Astrocyte of the spinal cord (primary cell): ENCODE measurements around the gene PHACTR3.

Experiments
- DNase-seq: peaks from one replicate; pipeline ENCODE4 v3.0.0; 2011; ENCODE audit warnings: low read depth, low spot score
- H3K4me3 ChIP-seq: 2 replicates; pipeline ENCODE4 v1.5.1; 2011; ENCODE audit warnings: low read depth, mild to moderate bottlenecking, low read length, moderate library complexity
- CTCF ChIP-seq: IDR thresholded peaks from 2 replicates; pipeline ENCODE4 v1.5.1; 2012; ENCODE audit warnings: low read depth, mild to moderate bottlenecking, low read length, inconsistent platforms
- in situ Hi-C: cut with HindIII; loops from 2 replicates; pipeline ENCODE4 v1.10.0; 2017; ENCODE audit warnings: low sequenced_read_pairs

Gene PHACTR3

DNA sequence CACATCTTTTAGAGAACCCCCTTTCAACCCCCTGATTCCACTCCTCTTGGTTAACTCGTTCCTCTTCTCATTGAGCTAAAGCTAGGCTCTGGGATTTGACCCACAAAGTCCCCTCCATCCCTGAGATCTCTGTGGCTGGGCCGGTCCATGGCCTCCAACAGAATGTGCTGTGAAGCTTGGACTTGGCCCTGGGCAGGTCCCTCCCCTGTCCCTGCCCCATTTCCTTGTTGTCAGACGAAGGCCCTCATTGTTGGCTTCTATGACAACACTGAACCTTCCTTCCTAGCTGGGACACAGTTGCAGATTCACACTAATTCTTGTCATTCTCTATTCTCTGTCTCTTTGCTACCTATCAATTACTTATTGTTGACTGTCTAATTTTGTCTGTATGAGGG lies 173.0 kb downstream of the PHACTR3 start:
- in situ Hi-C loops = no loop called here

GRCh38 chr20:59777814-59778575 lies 173.7 kb downstream of the PHACTR3 start:
- no peak for DNase-seq
- in situ Hi-C loops = no loop called here
- no peak overlapping the region for H3K4me3 ChIP-seq
- TF ChIP-seq CTCF = no peak

More for the DNA sequence above, 173.0 kb downstream of the PHACTR3 start:
- no peak overlapping the region for H3K4me3 ChIP-seq
- DNase-seq = no peak
- no peak for TF ChIP-seq CTCF

- no peak for TF ChIP-seq CTCF
- in situ Hi-C loops = no loop called here
- no peak for DNase-seq
- no peak overlapping the region for H3K4me3 ChIP-seq
These were observed 174.4 kb downstream of the PHACTR3 start for GRCh38 chr20:59778615-59779200.

DNA sequence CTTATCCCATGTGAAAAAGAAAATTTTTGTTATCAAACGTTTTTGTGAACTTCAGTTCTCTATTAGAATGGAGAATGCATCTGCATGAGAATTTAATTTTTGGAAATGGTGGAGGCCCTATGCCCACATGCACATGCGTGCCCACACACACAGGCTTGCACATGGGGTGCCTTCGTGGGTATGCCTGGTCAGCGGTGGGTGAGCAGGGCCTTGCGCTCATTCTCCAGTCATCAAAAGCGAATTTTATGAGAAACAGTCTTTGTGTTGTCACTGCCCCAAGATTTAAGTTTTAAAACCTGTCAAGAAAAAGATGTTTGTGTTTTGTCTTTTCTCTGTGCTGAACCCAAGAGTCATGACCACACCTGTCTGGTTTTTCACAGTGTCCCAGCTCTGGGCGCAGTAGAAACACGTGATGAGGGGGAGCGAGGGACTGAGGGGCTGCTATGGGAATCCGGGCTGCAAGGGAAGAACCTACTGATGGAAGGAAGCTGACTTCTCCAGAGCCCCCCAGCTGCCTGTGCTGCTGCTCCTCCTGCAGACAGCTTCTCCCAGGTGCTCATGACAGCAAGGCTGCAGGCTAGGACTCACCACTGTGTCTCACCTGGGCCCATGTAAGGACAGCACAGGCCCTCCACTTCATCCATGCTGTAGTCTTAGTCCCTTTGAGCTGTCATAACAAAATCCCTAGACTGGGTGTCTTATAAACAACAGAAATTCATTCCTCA lies 175.5 kb downstream of the PHACTR3 start:
- DNase-seq = no peak
- in situ Hi-C loops = no loop called here
- TF ChIP-seq CTCF = no peak
- no peak overlapping the region for H3K4me3 ChIP-seq

GRCh38 chr20:59780494-59781185 lies 176.3 kb downstream of the PHACTR3 start:
- in situ Hi-C loops = no loop called here
- no peak for TF ChIP-seq CTCF
- H3K4me3 ChIP-seq = no peak overlapping the region
- DNase-seq = no peak

DNA sequence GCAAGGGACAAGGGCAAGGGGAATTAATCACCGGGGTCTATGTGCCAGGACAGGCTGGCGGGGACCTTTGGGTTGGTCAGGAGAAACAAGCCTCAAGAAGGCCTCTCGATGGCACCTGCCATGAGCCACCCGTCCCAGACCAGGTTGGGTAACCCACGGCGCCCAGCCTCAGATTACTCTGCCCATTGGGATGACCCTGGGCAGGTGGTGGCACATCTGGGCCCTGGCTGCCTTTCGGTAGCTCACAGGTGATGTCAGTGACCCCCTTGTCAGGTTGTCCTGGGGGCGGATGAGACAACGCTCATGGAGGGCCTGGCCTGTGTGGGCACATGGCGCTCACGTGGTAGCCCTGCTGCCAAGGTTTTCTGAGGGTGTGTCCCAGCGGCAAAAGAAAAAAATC lies 176.9 kb downstream of the PHACTR3 start:
- H3K4me3 ChIP-seq = no peak overlapping the region
- in situ Hi-C loops = no loop called here
- DNase-seq = no peak
- TF ChIP-seq CTCF = no peak
